Memory B cell (primary cell): Measurements from ENCODE around the gene RCL1.
"Not testable (repeated sequence)": the region's sequence is repeated elsewhere in the genome, so short reads cannot be mapped to it uniquely, and the experiment has no call there.

Experiments
- ATAC-seq: fragments of 150-1000 bp; cut with Tn5 transposase; 2 replicates; pipeline ENCODE4 v1.10.0; 2021; ENCODE audit warnings: low read depth, mild to moderate bottlenecking, moderate library complexity
- DNase-seq, 2 donors: peaks; one replicate each; pipeline ENCODE4 v3.0.0; 2022; ENCODE audit warnings: low spot score in 2 of 2
- H3K27ac Mint-ChIP-seq: one replicate; pipeline ENCODE4 v1.8.0; 2022; ENCODE audit warnings: mild to moderate bottlenecking, moderate library complexity, mixed read lengths
- H3K27me3 Mint-ChIP-seq: one replicate; pipeline ENCODE4 v1.8.0; 2022; ENCODE audit warnings: mixed read lengths
- H3K36me3 Mint-ChIP-seq: one replicate; pipeline ENCODE4 v1.8.0; 2022; ENCODE audit warnings: mild to moderate bottlenecking, mixed read lengths
- H3K4me1 Mint-ChIP-seq: one replicate; pipeline ENCODE4 v1.8.0; 2022; ENCODE audit warnings: mixed read lengths
- H3K4me3 Mint-ChIP-seq: one replicate; pipeline ENCODE4 v1.8.0; 2022; ENCODE audit warnings: mild to moderate bottlenecking, moderate library complexity, mixed read lengths
- H3K9me3 Mint-ChIP-seq: one replicate; pipeline ENCODE4 v1.8.0; 2022; ENCODE audit warnings: mixed read lengths

The RCL1 gene

GRCh38 chr9:4879115-4879558 lies 86.4 kb downstream of the RCL1 start:
- Mint-ChIP-seq H3K9me3 (no peaks in the 10 kb centered on the region), H3K4me1 (no peaks in the 10 kb centered on the region), H3K27ac (no peak overlapping the region), H3K36me3 (peaks cover 8% of the 10 kb centered on the region), H3K27me3 (no peaks in the 10 kb centered on the region), H3K4me3 (no peak overlapping the region)
- DNase-seq (no peak), ATAC-seq (no peak)

- peaks cover 11% of the 10 kb centered on the region for H3K36me3 Mint-ChIP-seq
- H3K27ac Mint-ChIP-seq = no peak overlapping the region
- no peaks in the 10 kb centered on the region for H3K4me1 Mint-ChIP-seq
- no peaks in the 10 kb centered on the region for H3K9me3 Mint-ChIP-seq
- DNase-seq = no peak
- H3K4me3 Mint-ChIP-seq = no peak overlapping the region
- H3K27me3 Mint-ChIP-seq = no peaks in the 10 kb centered on the region
- no peak for ATAC-seq
These were observed 90.7 kb downstream of the RCL1 start for GRCh38 chr9:4883326-4883873.

- Mint-ChIP-seq H3K9me3 (no peaks in the 10 kb centered on the region), H3K36me3 (peaks cover 11% of the 10 kb centered on the region), H3K4me3 (no peak overlapping the region), H3K27ac (no peak overlapping the region), H3K4me1 (no peaks in the 10 kb centered on the region), H3K27me3 (no peaks in the 10 kb centered on the region)
- DNase-seq (no peak), ATAC-seq (no peak)
These were observed 94.0 kb downstream of the RCL1 start for GRCh38 chr9:4886698-4887097.

DNA sequence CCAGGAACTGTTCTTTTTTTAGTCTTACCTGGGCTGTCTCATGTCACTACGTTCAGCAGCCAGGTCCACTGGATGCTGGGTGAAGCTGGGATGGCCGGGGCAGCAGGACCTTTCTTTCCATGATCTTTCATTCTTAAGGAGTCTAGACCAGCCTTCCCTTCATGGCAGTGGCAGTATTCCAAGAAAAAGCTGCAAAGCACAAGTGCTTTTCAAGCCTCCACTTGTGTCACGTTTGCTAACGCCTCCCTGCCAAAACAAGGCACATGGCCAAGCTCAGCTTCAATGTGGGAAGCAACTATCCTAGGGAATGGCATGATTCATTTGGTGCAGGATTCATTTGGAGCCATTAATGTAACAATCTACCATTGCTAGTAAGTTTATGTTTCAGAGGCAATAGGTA lies 94.8 kb downstream of the RCL1 start:
- H3K9me3 Mint-ChIP-seq = no peaks in the 10 kb centered on the region
- ATAC-seq (no peak), DNase-seq (no peak)
- H3K4me3 Mint-ChIP-seq = no peak overlapping the region
- no peaks in the 10 kb centered on the region for H3K4me1 Mint-ChIP-seq
- H3K27ac Mint-ChIP-seq = no peak overlapping the region
- H3K36me3 Mint-ChIP-seq = peaks cover 11% of the 10 kb centered on the region
- no peaks in the 10 kb centered on the region for H3K27me3 Mint-ChIP-seq

GRCh38 chr9:4890242-4890641 lies 97.5 kb downstream of the RCL1 start:
- Mint-ChIP-seq H3K9me3 (peaks cover 3% of the 10 kb centered on the region), H3K4me3 (no peak overlapping the region), H3K36me3 (peaks cover 6% of the 10 kb centered on the region), H3K27me3 (no peaks in the 10 kb centered on the region), H3K4me1 (no peaks in the 10 kb centered on the region), H3K27ac (no peak overlapping the region)
- ATAC-seq = no peak
- no peak for DNase-seq

DNA sequence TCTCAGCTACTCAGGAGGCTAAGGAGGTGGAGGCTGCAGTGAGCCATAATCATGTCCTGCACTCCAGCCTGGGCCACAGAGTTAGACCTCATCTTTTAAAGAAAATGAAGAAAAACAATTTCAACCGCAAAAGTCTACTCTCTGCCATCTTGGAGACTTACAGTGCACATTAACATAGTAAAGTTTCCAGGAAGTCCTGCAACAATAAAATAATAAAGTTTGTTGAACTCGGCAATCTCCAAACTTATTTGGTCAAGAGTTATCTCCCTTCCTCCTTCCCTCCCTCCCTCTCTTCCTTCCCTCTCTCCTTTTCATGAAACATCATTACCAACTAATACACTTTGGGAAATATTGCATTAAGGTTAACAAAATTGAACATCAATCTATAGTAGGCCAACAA lies 98.2 kb downstream of the RCL1 start:
- Mint-ChIP-seq H3K27me3 (no peaks in the 10 kb centered on the region), H3K27ac (no peak overlapping the region), H3K9me3 (peaks cover 3% of the 10 kb centered on the region), H3K36me3 (peaks cover 5% of the 10 kb centered on the region), H3K4me3 (no peak overlapping the region), H3K4me1 (no peaks in the 10 kb centered on the region)
- no peak for ATAC-seq
- DNase-seq = no peak

- no peak overlapping the region for H3K4me3 Mint-ChIP-seq
- H3K27me3 Mint-ChIP-seq = no peaks in the 10 kb centered on the region
- H3K4me1 Mint-ChIP-seq = no peaks in the 10 kb centered on the region
- peaks cover 5% of the 10 kb centered on the region for H3K36me3 Mint-ChIP-seq
- H3K9me3 Mint-ChIP-seq = peaks cover 3% of the 10 kb centered on the region
- no peak overlapping the region for H3K27ac Mint-ChIP-seq
- DNase-seq = no peak
- no peak for ATAC-seq
These were observed 98.9 kb downstream of the RCL1 start for GRCh38 chr9:4891674-4892073.

DNA sequence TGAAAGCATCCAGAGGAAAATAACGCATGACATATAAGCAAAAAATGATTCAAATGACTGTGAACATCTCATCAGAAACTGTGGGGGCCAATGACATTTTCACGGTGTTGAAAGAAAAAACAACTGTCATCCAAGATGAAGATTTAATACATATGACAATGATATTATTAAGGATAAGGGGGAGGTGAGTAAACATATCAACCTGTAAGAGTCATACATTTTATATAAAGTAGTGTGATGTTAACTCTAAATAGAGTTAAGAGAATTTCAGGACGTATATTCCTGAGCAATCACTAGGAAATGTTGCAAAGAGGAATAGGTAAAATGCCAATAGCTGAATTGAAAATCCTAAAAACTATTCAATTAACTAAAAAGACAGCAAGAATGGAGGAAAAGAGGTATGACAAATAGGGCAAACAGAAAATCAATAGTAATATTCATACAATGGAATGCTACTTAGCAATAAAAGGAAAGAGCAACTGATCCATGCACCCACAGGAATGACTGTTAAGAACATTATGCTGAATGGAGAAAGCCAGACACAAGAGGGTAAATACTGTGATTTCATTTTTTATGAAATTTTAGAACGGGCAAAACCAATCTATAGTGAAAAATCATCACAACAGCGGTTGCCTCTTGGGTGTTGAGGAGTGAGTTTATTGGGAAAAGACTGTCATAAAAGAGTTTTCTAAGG lies 99.9 kb downstream of the RCL1 start:
- no peak for ATAC-seq
- H3K27ac Mint-ChIP-seq = no peak overlapping the region

DNA sequence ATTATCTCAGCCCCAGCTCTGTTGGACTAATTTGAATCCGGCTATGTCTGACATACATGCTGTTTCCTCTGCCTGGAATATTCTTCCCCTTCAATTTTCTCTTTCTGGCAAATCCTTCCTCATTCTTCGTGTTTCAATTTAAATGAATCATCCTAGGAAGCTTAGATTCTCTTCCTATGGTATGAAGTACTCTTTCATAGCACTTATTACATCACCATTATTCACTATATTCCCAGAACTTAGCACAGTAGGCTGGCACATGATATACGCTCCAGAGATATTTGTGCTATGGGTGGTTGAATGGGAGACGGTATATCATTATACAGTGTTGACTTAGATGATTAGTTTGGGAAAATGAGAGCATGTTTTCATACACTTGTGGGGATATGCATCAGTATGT lies 101.3 kb downstream of the RCL1 start:
- Mint-ChIP-seq H3K27ac (no peak overlapping the region), H3K9me3 (peaks cover 7% of the 10 kb centered on the region), H3K36me3 (peaks cover 15% of the 10 kb centered on the region), H3K27me3 (no peaks in the 10 kb centered on the region), H3K4me1 (no peaks in the 10 kb centered on the region), H3K4me3 (no peak overlapping the region)
- ATAC-seq (no peak), DNase-seq (no peak)

More for the DNA sequence above, 99.9 kb downstream of the RCL1 start:
- peaks cover 8% of the 10 kb centered on the region for H3K36me3 Mint-ChIP-seq
- H3K27me3 Mint-ChIP-seq = no peaks in the 10 kb centered on the region
- no peak overlapping the region for H3K4me3 Mint-ChIP-seq
- H3K4me1 Mint-ChIP-seq = no peaks in the 10 kb centered on the region
- no peak for DNase-seq
- peaks cover 3% of the 10 kb centered on the region for H3K9me3 Mint-ChIP-seq

GRCh38 chr9:4899853-4900252 lies 107.1 kb downstream of the RCL1 start:
- H3K36me3 Mint-ChIP-seq = peaks cover 23% of the 10 kb centered on the region
- not testable (repeated sequence) for DNase-seq, H3K4me3 Mint-ChIP-seq, ATAC-seq, H3K4me1 Mint-ChIP-seq, H3K27me3 Mint-ChIP-seq, H3K27ac Mint-ChIP-seq
- H3K9me3 Mint-ChIP-seq = peaks cover 13% of the 10 kb centered on the region

- H3K4me1 Mint-ChIP-seq, H3K27me3 Mint-ChIP-seq, DNase-seq: not testable (repeated sequence)
- peaks cover 23% of the 10 kb centered on the region for H3K36me3 Mint-ChIP-seq
- H3K27ac Mint-ChIP-seq = peak overlapping the region; percentile 45
- H3K4me3 Mint-ChIP-seq = peak overlapping the region; percentile 59
- peaks cover 13% of the 10 kb centered on the region for H3K9me3 Mint-ChIP-seq
- ATAC-seq = peak; percentile 39
These were observed 108.8 kb downstream of the RCL1 start for GRCh38 chr9:4901401-4902134.

DNA sequence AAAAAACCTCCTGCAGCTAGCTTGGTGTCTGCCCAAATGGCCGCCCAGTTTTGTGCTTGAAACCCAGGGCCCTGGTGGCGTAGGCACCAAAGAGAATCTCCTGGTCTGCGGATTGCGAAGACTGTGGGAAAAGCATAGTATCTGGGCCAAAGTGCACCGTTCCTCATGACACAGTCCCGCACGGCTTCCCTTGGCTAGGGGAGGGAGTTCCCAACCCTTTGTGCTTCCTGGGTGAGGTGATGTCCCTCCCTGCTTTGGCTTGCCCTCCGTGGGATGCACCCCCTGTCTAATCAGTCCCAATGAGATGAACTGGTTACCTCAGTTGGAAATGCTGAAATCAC lies 109.4 kb downstream of the RCL1 start:
- H3K4me1 Mint-ChIP-seq = peaks cover 2% of the 10 kb centered on the region
- ATAC-seq = no peak
- peaks cover 13% of the 10 kb centered on the region for H3K9me3 Mint-ChIP-seq
- no peak overlapping the region for H3K4me3 Mint-ChIP-seq
- DNase-seq = no peak
- H3K27me3 Mint-ChIP-seq = no peaks in the 10 kb centered on the region
- peaks cover 21% of the 10 kb centered on the region for H3K36me3 Mint-ChIP-seq
- H3K27ac Mint-ChIP-seq = peak overlapping the region; percentile 45

DNA sequence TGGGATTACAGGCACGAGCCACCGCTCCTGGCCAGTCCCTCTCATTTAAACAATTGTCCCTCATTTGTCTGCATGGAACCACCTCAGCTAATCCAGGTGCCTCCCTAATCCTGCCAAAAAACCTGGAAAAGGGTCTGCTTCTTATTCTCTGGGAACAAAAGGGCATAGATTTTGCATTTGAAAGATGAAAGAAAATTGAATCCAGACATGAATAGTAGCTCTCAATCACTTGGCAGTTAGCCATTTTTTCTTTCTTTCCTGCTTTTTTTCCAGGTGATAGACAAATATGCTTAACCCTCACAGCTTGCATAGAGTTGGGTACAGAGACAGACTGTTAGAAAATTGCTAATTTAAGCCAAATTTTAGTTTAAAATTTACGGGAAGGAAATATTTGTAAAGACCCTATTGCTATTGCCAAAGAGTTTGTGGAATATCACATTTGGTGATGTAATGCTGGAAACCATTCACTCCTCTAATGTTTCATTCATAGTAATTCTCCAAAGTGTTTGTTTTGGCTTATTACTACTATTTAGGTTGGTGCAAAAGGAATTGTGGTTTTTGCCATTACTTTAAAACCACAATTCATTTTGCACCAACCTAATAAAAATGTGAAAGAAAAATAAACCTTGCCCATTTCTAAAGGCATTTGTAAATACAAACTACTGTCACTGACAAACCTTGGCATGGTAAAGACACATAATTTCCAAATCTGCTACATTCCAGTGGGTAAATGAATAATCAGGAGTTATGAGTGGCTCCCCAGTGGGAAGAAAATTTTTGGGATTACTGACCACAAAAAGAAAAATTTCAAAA lies 111.8 kb downstream of the RCL1 start:
- no peak overlapping the region for H3K4me3 Mint-ChIP-seq
- no peaks in the 10 kb centered on the region for H3K27me3 Mint-ChIP-seq
- H3K27ac Mint-ChIP-seq = no peak overlapping the region
- DNase-seq = no peak
- peaks cover 2% of the 10 kb centered on the region for H3K4me1 Mint-ChIP-seq
- ATAC-seq = no peak
- H3K9me3 Mint-ChIP-seq = peaks cover 5% of the 10 kb centered on the region
- peaks cover 7% of the 10 kb centered on the region for H3K36me3 Mint-ChIP-seq

- Mint-ChIP-seq H3K9me3 (peaks cover 2% of the 10 kb centered on the region), H3K4me3 (no peak overlapping the region), H3K4me1 (peaks cover 2% of the 10 kb centered on the region), H3K27me3 (no peaks in the 10 kb centered on the region), H3K27ac (no peak overlapping the region), H3K36me3 (peaks cover 2% of the 10 kb centered on the region)
- ATAC-seq (no peak), DNase-seq (no peak)
These were observed 112.4 kb downstream of the RCL1 start for GRCh38 chr9:4905135-4905490.
